ENCODE data around the gene SGSH.

SGSH gene

GRCh38 chr17:80182118-80182844 is 37.9 kb downstream of the SGSH start:
- no peaks in the 10 kb centered on the region for H3K36me3 ChIP-seq
- no peak overlapping the region for H3K4me3 ChIP-seq (ENCODE audit: low read depth, low read length)
- no peak for DNase-seq
- no peaks in the 10 kb centered on the region for H3K9me3 ChIP-seq (ENCODE audit: severe bottlenecking)
- no peak for TF ChIP-seq CTCF (IDR thresholded peaks at IDR 0.05; ENCODE audit: low read depth, low read length)
- H3K27me3 ChIP-seq (ENCODE audit: insufficient read depth, low read depth, severe bottlenecking) = no peaks in the 10 kb centered on the region
- H3K27ac ChIP-seq = no peak overlapping the region

GRCh38 chr17:80181431-80181830 is 38.7 kb downstream of the SGSH start:
- Histone ChIP-seq H3K27me3 (ENCODE audit: insufficient read depth, low read depth, severe bottlenecking) (no peaks in the 10 kb centered on the region), H3K27ac (no peak overlapping the region), H3K4me3 (ENCODE audit: low read depth, low read length) (no peak overlapping the region), H3K9me3 (ENCODE audit: severe bottlenecking) (no peaks in the 10 kb centered on the region), H3K36me3 (no peaks in the 10 kb centered on the region)
- no peak for DNase-seq
- no peak for TF ChIP-seq CTCF (IDR thresholded peaks at IDR 0.05; ENCODE audit: low read depth, low read length)

GRCh38 chr17:80180192-80180591 is 39.9 kb downstream of the SGSH start:
- Histone ChIP-seq H3K9me3 (ENCODE audit: severe bottlenecking) (no peaks in the 10 kb centered on the region), H3K27me3 (ENCODE audit: insufficient read depth, low read depth, severe bottlenecking) (no peaks in the 10 kb centered on the region), H3K4me3 (ENCODE audit: low read depth, low read length) (no peak overlapping the region), H3K36me3 (no peaks in the 10 kb centered on the region), H3K27ac (no peak overlapping the region)
- no peak for DNase-seq
- TF ChIP-seq CTCF (IDR thresholded peaks at IDR 0.05; ENCODE audit: low read depth, low read length) = no peak

- TF ChIP-seq CTCF (IDR thresholded peaks at IDR 0.05; ENCODE audit: low read depth, low read length) = no peak
These were observed 42.0 kb downstream of the SGSH start for GRCh38 chr17:80177986-80178595.

GRCh38 chr17:80176757-80177156 is 43.4 kb downstream of the SGSH start:
- no peak for TF ChIP-seq CTCF (IDR thresholded peaks at IDR 0.05; ENCODE audit: low read depth, low read length)
- Histone ChIP-seq H3K27me3 (ENCODE audit: insufficient read depth, low read depth, severe bottlenecking) (no peaks in the 10 kb centered on the region), H3K9me3 (ENCODE audit: severe bottlenecking) (no peaks in the 10 kb centered on the region), H3K36me3 (no peaks in the 10 kb centered on the region), H3K27ac (no peak overlapping the region), H3K4me3 (ENCODE audit: low read depth, low read length) (no peak overlapping the region)
- no peak for DNase-seq

More at GRCh38 chr17:80177986-80178595, 42.0 kb downstream of the SGSH start:
- Histone ChIP-seq H3K9me3 (ENCODE audit: severe bottlenecking) (no peaks in the 10 kb centered on the region), H3K36me3 (no peaks in the 10 kb centered on the region), H3K27me3 (ENCODE audit: insufficient read depth, low read depth, severe bottlenecking) (no peaks in the 10 kb centered on the region), H3K4me3 (ENCODE audit: low read depth, low read length) (no peak overlapping the region), H3K27ac (no peak overlapping the region)
- no peak for DNase-seq
